SKM-1 treated with dmso at 0.1 percent for 144 hours (cell line): ENCODE data around the gene TRIM69.
A peak's percentile ranks its signal among the peaks of the same experiment; 100 is the strongest.
"Not testable (repeated sequence)": the region's sequence is repeated elsewhere in the genome, so short reads cannot be mapped to it uniquely, and the experiment has no call there.

Experiments used
- DNase-seq: peaks from one replicate; lab custom pipeline; 2025; ENCODE audit not compliant: unreplicated experiment; lab: John Stamatoyannopoulos, UW

TRIM69 gene

GRCh38 chr15:44715797-44716334, 20.5 kb upstream of the TRIM69 start:
- DNase-seq = no peak

DNA sequence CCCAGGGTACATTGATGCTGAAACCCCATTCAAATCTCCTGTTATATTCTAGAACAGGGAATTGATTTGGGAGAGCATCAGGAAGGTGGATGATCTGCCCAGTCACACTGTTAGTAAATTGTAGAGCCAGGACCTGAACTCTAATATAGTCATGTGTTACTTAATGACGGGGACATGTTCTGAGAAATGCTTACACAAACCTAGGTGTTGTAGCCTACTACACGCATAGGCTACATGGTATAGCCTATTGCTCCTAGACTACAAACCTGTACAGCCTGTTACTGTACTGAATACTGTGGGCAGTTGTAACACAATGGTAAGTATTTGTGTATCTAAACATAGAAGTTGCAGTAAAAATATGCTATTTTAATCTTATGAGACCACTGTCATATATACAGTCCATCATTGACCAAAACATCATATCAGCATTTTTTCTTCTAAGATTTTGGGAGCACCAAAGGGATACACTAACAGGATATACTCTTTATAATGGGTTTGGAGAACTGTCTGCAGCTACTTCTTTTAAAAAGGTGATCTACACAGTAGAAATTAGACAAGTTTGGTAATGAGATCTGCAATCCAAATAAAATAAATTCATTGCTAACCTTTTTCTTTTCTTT, 19.2 kb upstream of the TRIM69 start:
- no peak for DNase-seq

GRCh38 chr15:44718180-44718926, 18.0 kb upstream of the TRIM69 start:
- DNase-seq = no peak

- DNase-seq = no peak
Observed at GRCh38 chr15:44718927-44719292, 17.4 kb upstream of the TRIM69 start.

DNA sequence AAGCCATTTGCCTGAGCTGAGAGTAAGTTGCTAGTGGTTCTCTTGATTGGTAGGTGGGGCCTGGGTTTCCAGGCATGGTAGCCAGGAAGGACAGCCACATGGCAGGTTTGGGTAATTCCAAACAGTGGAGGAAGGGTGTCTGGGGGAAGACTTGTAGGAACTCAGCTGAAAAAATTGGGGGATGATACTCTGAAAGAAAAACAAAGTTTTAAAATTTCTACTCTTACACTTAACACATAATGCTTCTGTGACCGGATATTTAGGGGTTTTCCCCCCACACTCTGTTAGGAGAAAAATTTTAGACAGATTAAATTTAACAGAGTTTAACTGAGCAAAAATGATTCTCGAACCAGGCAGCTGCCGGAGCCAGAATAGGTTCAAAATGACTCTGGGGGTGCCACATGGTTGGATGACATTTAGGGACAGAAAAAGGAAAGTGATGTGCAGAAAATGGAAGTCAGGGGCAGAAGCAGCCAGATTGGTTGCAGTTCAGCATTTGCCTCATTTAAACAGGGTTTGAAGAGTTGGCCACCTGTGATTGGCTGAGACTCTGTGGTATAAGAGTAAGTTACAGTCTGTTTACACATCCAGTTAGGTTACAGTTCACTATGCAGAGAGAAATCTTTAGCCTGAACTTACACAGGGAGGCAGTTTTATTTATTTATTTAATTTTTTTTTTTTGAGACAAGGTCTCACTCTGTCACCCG, 16.9 kb upstream of the TRIM69 start:
- peak; percentile 25 for DNase-seq

DNA sequence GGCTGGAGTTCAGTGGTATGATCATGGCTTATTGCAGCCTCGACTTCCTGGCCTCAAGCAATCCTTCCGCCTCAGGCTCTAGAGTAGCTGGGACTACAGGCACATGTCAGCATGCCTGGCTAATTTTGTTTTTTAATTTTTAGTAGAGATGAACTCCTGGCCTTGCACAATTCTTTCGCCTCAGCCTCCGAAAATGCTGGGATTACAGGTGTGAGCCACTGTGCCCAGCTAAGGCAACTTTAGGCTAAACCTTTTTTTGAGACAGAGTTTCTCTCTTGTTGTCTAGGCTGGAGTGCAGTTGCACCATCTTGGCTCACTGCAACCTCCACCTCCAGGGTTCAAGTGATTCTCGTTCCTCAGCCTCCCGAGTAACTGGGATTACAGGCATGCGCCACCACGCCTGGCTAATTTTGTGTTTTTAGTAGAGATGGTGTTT, 16.3 kb upstream of the TRIM69 start:
- DNase-seq = not testable (repeated sequence)

DNA sequence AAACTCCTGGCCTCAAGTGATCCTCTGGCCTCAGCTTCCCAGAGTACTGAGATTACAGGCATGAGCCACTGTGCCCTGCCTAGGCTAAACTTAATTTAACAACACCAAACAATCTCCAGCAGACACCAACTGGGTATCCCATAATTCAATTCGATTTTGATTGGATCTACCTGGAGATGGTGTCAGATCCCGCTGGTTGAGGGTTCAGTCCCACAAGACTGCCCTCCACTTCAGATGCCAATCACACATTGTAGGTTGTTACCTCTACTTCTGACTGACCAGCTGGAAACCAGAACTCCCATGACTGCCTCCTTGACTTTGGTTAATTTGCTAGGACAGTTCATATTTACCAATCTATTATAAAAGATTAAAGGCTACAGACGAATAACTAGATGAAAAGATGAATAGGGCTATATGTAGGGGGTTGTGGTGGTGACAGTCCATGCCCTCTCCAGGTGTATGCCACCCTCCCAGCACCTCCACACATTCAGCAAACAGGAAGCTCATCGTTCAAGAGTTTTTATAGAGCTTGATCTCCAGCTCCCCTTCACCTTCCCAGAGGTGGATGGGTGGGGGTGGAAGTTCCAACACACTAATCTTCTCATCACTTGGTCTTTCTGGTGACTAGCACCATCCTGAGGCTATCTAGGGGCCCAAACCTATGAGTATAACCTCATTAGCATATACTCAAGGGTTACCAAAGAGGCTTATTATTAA, 15.7 kb upstream of the TRIM69 start:
- DNase-seq = no peak

GRCh38 chr15:44722011-44722410, 14.3 kb upstream of the TRIM69 start:
- DNase-seq = no peak

DNA sequence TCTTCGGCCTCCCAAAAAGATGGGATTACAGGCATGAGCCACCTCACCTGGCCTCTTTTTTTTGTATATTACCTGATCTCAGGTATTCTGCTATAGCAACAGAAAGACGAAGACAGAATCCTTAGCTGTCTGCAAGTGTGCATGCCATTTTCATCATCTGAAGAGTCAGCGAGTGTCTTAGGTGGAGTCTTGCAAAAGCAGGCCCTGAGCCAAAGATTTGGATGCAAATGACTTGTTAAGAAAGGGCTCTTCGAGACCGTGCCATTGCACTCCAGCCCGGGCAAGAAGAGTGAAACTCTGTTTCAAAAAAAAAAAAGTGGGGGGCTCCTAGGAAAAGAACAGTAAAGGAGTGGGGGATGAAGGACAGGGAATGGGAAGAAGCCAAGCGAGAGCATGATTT, 10.2 kb upstream of the TRIM69 start:
- no peak for DNase-seq

GRCh38 chr15:44726568-44727484, 9.5 kb upstream of the TRIM69 start:
- DNase-seq = peak; percentile 67

DNA sequence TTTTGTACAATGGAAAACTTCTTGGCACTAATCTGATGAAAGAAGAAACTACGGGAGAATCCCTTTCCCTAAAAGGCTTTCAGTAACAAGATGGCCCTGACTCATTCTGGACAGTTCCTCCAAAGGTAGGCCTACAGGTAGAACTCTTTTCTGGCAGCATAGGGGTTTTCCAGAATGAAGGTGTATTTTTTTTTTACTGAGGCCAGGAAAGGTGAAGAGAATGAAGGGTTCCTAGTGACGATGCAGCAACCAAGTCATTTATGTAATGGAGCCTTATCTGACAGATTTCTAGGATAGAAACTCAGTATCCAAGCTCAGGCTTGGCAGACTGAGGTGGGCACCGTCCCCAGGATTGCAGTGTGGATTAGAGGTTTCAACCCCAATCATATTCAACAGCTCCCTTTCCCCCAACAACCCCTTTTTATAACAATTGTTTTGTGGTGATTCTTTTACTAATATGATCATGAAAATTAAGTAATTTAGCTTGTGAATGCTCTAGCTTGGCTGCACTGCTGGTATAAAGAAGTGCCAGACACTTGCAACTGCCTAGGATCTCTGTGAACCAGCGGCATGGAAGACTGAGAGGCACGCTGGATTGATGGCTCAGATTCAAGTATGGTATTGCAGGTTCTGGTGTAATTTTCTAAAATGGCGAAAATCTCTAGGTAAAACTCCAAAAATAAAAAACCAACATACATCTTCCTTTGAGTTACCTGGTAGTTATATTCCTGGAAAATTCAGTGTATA, 8.7 kb upstream of the TRIM69 start:
- no peak for DNase-seq

GRCh38 chr15:44728232-44728575, 8.1 kb upstream of the TRIM69 start:
- not testable (repeated sequence) for DNase-seq

DNA sequence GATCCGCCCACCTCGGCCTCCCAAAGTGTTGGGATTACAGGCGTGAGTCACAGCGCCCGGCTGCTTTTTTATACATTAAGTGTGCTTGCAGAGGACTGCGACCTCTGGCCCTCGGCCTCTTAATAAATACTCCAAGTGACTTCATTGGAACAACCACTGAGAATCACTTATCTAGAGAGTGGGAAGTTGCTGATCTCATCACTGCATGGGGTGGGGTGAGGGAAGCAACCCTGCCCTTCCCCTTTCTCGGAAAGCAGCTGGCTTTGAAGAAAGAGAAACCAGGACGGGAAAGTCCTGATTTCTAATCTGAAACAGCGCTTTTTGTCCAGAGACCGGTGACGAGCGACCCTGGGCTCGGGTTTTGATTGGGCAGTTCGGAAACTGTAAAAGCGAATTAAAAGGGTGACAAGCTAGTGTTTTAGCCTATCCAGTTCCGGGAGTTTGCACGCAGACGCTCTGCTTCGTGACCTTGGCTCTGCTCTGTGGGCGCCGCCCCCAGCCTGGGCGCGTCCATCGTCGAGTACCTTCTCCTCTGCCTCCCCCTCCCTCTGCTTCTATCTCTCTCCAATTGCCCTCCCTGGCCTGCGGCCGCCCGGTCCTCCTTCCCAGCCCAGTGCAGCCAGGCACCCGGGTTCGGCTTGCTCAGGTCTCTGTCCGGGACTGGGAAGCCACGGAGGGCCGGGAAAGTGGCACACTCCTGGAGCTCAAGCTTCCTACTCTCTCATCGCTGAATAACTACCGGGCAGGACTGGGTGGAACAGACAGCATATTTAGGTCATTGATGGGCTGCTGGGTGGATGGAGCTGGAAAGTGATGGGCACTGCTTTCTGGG, 7.5 kb upstream of the TRIM69 start:
- DNase-seq = peak; percentile 98

DNA sequence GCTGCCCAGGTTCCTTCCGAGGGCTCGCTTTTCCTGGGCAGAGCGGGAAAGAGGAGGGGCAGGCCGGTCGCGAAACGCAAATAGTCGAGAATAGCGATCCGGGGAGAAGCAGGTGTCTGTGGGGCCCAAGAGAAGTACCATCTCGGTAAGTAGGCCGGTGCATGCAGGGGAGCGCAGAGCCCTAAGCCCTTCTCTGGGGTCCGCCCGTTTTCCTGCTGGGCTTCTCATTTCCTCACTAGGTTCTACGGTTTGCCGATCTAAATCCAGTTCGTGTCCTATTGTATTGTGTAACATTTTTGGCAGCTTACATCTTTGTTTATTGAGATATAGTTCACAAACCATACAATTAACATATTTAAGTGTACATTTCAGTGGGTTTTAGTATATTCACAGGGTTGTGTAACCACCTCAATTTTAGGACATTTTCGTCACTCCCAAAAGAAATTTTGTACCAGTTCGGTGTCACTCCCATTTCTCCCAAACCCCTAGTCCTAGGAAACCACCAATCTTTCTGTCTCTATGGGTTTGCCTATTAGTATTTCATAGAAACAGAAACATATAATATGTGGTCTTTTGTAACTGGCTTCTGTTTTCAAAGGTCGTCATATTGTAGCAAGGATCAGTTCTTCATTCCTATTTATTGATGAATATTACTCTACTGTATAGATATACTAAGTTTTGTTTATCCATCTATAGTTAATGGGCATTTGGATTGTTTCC, 6.8 kb upstream of the TRIM69 start:
- DNase-seq = no peak

DNA sequence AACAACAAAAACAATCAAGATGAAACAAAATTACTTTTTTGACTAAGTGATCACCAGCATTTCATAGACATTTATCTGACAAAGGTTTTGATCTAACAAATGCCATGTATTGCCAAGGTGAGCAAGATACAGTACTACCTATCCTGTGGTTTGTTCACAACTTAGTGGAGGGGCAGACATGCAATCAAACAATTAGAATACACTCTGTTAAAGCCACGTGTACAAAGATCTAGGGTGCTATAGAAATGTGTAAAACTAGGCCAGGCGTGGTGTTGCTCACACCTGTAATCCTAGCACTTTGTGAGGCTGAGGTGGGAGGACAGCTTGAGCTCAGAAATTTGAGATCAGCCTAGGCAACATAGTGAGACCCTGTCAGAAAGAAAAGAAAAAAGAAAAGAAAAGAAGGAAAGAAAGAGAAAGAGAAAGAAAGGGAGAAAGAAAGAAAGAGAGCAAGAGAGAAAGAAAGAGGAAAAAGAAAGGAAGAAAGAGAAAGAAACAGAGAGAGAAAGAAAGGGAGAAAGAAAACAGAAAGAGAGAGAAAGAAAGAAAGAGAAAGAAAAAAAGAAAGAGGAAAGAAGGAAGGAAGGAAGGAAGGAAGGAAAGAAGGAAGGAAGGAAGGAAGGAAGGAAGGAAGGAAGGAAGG, 1.4 kb upstream of the TRIM69 start:
- no peak for DNase-seq

DNA sequence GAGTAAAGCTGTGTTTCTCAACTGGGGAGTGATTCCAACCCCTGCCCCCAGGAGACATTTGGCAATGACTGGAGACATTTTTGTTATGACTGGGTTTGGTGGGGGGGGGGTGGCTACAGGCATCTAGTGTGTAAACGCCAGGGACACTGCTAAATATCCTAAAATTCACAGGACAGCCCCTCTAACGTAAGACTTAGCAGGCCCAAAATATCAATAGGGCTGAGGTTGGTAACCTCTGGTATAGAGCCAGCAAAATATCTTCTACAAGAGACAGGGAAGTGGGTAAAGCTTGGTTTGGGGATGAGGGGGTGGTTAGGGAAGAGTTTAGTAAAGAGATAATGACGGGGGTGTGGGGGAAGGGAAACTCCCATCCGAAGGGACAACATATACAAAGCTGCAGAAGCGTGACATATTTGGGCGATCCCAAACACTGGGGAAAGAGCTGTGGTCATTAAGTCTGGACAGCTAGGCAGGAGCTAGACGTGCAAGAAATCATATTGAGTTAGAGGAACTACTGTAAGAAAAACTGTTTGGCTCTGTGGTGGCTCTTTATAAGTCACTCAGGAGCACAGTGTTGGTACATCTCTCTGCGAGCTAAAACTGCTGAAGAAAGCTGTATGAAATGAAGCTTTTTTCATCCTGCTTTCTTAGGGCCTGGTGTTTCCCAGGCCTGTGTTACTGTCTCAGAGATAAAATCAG, 697 bp upstream of the TRIM69 start:
- DNase-seq = peak; percentile 41
